Measurements from ENCODE around the gene OR52I1. TPM values are rescaled to one million over a fixed set of nuclear protein-coding genes. Genes with fewer than 3 reads are reported as not detected.

OR52I1 gene
- total RNA-seq, 3 donors from 2014 or later (not counting 1 experiment from before 2014, with no cell fraction given): not detected

DNA sequence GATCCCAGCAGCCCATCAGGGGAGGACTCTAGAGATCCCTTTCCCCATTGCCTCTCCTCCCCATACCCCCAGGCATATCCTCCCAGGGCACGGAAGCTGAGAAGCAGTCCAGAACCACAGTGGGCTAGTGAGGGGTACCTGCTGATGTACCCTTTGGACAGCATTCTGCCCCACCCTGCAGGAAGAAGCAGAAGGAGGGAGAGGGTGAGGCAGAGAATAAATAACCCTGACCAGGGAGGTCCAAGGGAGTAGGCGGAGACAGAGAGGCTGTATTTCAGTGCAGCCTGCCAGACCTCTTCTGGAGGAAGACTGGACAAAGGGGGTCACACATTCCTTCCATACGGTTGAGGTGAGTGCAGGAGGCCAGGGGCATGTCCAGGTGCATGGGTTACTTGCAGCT is 49.8 kb downstream of the OR52I1 start, which contains the start of gene OR51E1:
TSS of gene OR51E1 (plus strand) at position 301 of the 400 bp plus-strand sequence. CDS start 8,545 bp downstream, outside the sequence.
- no peak for DNase-seq

GRCh38 chr11:4644233-4644632 is 50.4 kb downstream of the OR52I1 start:
- DNase-seq (no peak), ATAC-seq (no peak)
- Mint-ChIP-seq H3K27ac (no peak overlapping the region), H3K4me3 (no peak overlapping the region), H3K27me3 (ENCODE audit: low read depth in 2 of 2) (peaks cover 14 to 17% of the 10 kb centered on the region in 2 donors), H3K9me3 (no peaks in the 10 kb centered on the region), H3K4me1 (no peaks in the 10 kb centered on the region), H3K36me3 (no peaks in the 10 kb centered on the region)
- 68% methylated on average over 4 of the region's 4 CpGs for WGBS (ENCODE audit: insufficient coverage)
- Histone ChIP-seq H3K27ac (ENCODE audit: low read length) (no peak overlapping the region), H3K9me3 (ENCODE audit: control insufficient read depth, insufficient read depth, low read length) (no peaks in the 10 kb centered on the region), H3K36me3 (ENCODE audit: control insufficient read depth, insufficient read depth, low read length) (no peaks in the 10 kb centered on the region), H3K4me1 (ENCODE audit: control insufficient read depth, insufficient read depth, low read length) (no peaks in the 10 kb centered on the region), H3K27me3 (ENCODE audit: control insufficient read depth, insufficient read depth, low read length) (no peaks in the 10 kb centered on the region), H3K4me3 (ENCODE audit: low read length) (no peak overlapping the region)
- intact Hi-C loops (cut with micrococcal nuclease): no loop called here
- TF ChIP-seq CTCF (IDR thresholded peaks at IDR 0.05): no peak

More for the DNA sequence above, 49.8 kb downstream of the OR52I1 start, which contains the start of gene OR51E1:
- Mint-ChIP-seq H3K36me3 (no peaks in the 10 kb centered on the region), H3K4me3 (no peak within 1 kb of the TSS), H3K9me3 (no peaks in the 10 kb centered on the region), H3K27me3 (ENCODE audit: low read depth in 2 of 2) (peaks cover 14 to 17% of the 10 kb centered on the region in 2 donors), H3K27ac (no peak within 1 kb of the TSS), H3K4me1 (no peaks in the 10 kb centered on the region)
- ATAC-seq: no peak
- no peak within 1 kb of the TSS for H3K27ac ChIP-seq (ENCODE audit: low read length)
- no peaks in the 10 kb centered on the region for H3K36me3 ChIP-seq (ENCODE audit: control insufficient read depth, insufficient read depth, low read length)
- H3K4me1 ChIP-seq (ENCODE audit: control insufficient read depth, insufficient read depth, low read length): no peaks in the 10 kb centered on the region
- H3K27me3 ChIP-seq (ENCODE audit: control insufficient read depth, insufficient read depth, low read length): no peaks in the 10 kb centered on the region
- 84% methylated on average over 2 of the region's 3 CpGs for WGBS (ENCODE audit: insufficient coverage)
- intact Hi-C loops (cut with micrococcal nuclease): no loop called here
- no peak for TF ChIP-seq CTCF (IDR thresholded peaks at IDR 0.05)
- H3K9me3 ChIP-seq (ENCODE audit: control insufficient read depth, insufficient read depth, low read length): no peaks in the 10 kb centered on the region
- H3K4me3 ChIP-seq (ENCODE audit: low read length): no peak within 1 kb of the TSS

Other genes starting within 250 kb of the OR52I1 start
- gene OR52B4, start 225.7 kb upstream of the OR52I1 start, total RNA-seq: not detected
- 10 to 100 TPM; 27.1 to 34.6 (median 32.0) TPM for gene TRIM21, start 200.3 kb upstream of the OR52I1 start, total RNA-seq
- not detected for gene OR52K2, start 144.7 kb upstream of the OR52I1 start, total RNA-seq
- not detected for gene OR52K1, start 111.4 kb upstream of the OR52I1 start, total RNA-seq
- not detected for gene OR52M1, start 48.8 kb upstream of the OR52I1 start, total RNA-seq
- not detected for gene OR52I2, start 12.3 kb upstream of the OR52I1 start, total RNA-seq
- gene TRIM68, start 14.2 kb downstream of the OR52I1 start, total RNA-seq: 10 to 100 TPM in 1 of 3 donors, 1 to 10 TPM in 2; 7.6 to 14.7 (median 9.8) TPM
- gene OR51D1, start 43.4 kb downstream of the OR52I1 start, total RNA-seq: not detected
- gene OR51E1, start 49.9 kb downstream of the OR52I1 start, total RNA-seq: not detected
- not detected for gene OR51E2, start 103.8 kb downstream of the OR52I1 start, total RNA-seq
- not detected for gene MMP26, start 110.7 kb downstream of the OR52I1 start, total RNA-seq
- not detected for gene OR51F1, start 175.9 kb downstream of the OR52I1 start, total RNA-seq
- gene OR52R1, start 210.3 kb downstream of the OR52I1 start, total RNA-seq: not detected
- not detected for gene OR51F2, start 227.3 kb downstream of the OR52I1 start, total RNA-seq